ENCODE data around the gene SZT2. TPM values are rescaled to one million over a fixed set of nuclear protein-coding genes. Genes with fewer than 3 reads are reported as not detected.

SZT2 gene
- total RNA-seq, 1 experiment from 2014 or later = 65.3 TPM

DNA sequence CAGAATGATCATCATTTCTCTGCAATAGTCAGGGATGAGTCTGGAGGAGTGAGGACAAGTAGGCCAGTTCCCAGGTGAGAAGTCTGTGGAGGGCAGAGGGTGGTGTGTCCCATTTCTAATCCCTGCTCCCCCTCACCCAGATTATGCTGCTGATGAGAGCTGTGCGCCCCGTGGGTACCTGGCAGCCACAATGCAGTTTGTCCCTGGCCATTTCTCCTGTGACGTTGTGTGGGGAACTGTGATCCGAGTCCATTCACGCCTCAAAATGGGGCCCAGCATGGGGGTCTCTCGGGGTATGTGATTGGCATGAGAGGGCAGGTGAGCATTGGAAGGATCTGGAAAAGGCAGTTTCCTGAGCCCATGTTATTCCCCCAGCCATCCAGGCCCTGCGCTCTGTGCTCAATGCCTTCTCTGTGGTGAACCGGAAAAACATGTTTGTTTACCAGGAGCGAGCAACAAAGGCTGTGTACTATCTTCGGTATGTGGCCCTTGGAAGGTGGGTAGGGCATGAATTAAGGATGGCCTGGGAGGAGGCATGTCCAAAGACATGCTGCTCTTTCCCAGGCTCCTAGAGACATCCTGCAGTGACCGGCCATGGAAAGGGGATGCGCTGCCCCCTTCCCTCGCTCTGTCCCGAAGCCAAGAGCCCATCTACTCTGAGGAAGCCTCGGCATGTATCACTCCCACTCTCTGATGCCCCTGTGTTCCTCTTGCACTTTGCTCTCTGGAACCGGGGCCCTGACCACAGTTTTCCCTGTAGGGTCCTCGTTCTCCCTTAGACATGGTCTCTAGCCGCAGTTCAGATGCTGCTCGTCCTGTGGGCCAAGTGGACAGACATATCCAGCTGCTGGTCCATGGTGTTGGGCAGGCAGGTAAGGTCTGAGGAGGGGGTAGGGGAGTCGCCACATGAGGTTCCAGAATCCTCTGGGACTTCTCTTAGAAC is 47.6 kb downstream of the SZT2 start:
- H3K4me3 Mint-ChIP-seq (ENCODE audit: unreplicated experiment) = no peak overlapping the region
- no peak overlapping the region for H3K27ac Mint-ChIP-seq (ENCODE audit: low read depth, unreplicated experiment)
- CTCF ChIA-PET = interaction anchor here (0.7 to 1.5 kb wide), 2 partner anchors 10 to 611 kb away, joined by 3 to 7 read pairs; no protein-coding TSS in a partner anchor
- H3K4me1 Mint-ChIP-seq (ENCODE audit: insufficient read depth, unreplicated experiment) = no peaks in the 10 kb centered on the region
- DNase-seq (ENCODE audit: unreplicated experiment) = no peak
- peaks cover 63% of the 10 kb centered on the region for H3K36me3 Mint-ChIP-seq (ENCODE audit: insufficient read depth, unreplicated experiment)
- POLR2A ChIA-PET = interaction anchor here (0.5 kb wide), 1 partner anchor 554 kb away, joined by 3 read pairs; no protein-coding TSS in a partner anchor
- intact Hi-C loops (cut with micrococcal nuclease) = no loop called here
- no TSS peak for BruUV-seq (replicated peaks)
- H3K9me3 Mint-ChIP-seq (ENCODE audit: unreplicated experiment) = no peaks in the 10 kb centered on the region
- TF ChIP-seq, protein P1, sequence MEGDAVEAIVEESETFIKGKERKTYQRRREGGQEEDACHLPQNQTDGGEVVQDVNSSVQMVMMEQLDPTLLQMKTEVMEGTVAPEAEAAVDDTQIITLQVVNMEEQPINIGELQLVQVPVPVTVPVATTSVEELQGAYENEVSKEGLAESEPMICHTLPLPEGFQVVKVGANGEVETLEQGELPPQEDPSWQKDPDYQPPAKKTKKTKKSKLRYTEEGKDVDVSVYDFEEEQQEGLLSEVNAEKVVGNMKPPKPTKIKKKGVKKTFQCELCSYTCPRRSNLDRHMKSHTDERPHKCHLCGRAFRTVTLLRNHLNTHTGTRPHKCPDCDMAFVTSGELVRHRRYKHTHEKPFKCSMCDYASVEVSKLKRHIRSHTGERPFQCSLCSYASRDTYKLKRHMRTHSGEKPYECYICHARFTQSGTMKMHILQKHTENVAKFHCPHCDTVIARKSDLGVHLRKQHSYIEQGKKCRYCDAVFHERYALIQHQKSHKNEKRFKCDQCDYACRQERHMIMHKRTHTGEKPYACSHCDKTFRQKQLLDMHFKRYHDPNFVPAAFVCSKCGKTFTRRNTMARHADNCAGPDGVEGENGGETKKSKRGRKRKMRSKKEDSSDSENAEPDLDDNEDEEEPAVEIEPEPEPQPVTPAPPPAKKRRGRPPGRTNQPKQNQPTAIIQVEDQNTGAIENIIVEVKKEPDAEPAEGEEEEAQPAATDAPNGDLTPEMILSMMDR (IDR thresholded peaks at IDR 0.05; ENCODE audit: unreplicated experiment) = no peak
- H3K27me3 Mint-ChIP-seq (ENCODE audit: insufficient read depth, unreplicated experiment) = no peaks in the 10 kb centered on the region

- intact Hi-C loops (cut with micrococcal nuclease) = no loop called here
- Mint-ChIP-seq H3K9me3 (ENCODE audit: unreplicated experiment) (no peaks in the 10 kb centered on the region), H3K27me3 (ENCODE audit: insufficient read depth, unreplicated experiment) (no peaks in the 10 kb centered on the region), H3K27ac (ENCODE audit: low read depth, unreplicated experiment) (no peak overlapping the region), H3K4me1 (ENCODE audit: insufficient read depth, unreplicated experiment) (no peaks in the 10 kb centered on the region), H3K4me3 (ENCODE audit: unreplicated experiment) (no peak overlapping the region), H3K36me3 (ENCODE audit: insufficient read depth, unreplicated experiment) (peaks cover 62% of the 10 kb centered on the region)
- no TSS peak for BruUV-seq (replicated peaks)
- DNase-seq (ENCODE audit: unreplicated experiment) = no peak
- CTCF ChIA-PET = interaction anchor here (0.7 to 1.5 kb wide), 3 partner anchors 10 to 610 kb away, joined by 3 to 7 read pairs (median 3); no protein-coding TSS in a partner anchor
- POLR2A ChIA-PET = interaction anchor here (0.5 kb wide), 1 partner anchor 553 kb away, joined by 3 read pairs; no protein-coding TSS in a partner anchor
- TF ChIP-seq, protein P1 (IDR thresholded peaks at IDR 0.05; ENCODE audit: unreplicated experiment) = no peak
Observed at GRCh38 chr1:43438006-43438405, 48.3 kb downstream of the SZT2 start.

DNA sequence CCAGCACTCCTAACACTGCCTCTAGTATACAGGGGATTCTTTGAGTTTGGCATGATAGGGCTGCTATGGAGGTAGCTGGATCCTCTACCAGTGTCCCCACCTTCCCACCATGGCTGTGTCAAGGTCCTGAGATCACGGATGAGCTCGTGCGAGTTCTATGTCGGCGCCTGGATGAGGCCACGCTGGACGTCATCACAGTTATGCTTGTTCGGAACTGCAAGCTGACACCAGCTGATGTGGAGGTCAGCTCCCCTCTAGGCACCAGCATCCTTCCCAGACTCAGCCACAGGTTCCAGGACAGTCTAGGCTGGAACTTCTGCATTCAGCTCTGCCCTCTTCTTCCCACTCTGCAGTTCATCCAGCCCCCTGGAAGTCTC is 48.9 kb downstream of the SZT2 start:
- TF ChIP-seq, protein P1 (IDR thresholded peaks at IDR 0.05; ENCODE audit: unreplicated experiment) = no peak
- no TSS peak for BruUV-seq (replicated peaks)
- DNase-seq (ENCODE audit: unreplicated experiment) = no peak
- Mint-ChIP-seq H3K9me3 (ENCODE audit: unreplicated experiment) (no peaks in the 10 kb centered on the region), H3K4me1 (ENCODE audit: insufficient read depth, unreplicated experiment) (no peaks in the 10 kb centered on the region), H3K36me3 (ENCODE audit: insufficient read depth, unreplicated experiment) (peaks cover 56% of the 10 kb centered on the region), H3K4me3 (ENCODE audit: unreplicated experiment) (no peak overlapping the region), H3K27me3 (ENCODE audit: insufficient read depth, unreplicated experiment) (no peaks in the 10 kb centered on the region), H3K27ac (ENCODE audit: low read depth, unreplicated experiment) (no peak overlapping the region)
- POLR2A ChIA-PET = no interaction called here
- CTCF ChIA-PET = interaction anchor here (0.8 to 1.5 kb wide), 2 partner anchors 9 to 78 kb away, joined by 3 to 7 read pairs; no protein-coding TSS in a partner anchor
- intact Hi-C loops (cut with micrococcal nuclease) = no loop called here

DNA sequence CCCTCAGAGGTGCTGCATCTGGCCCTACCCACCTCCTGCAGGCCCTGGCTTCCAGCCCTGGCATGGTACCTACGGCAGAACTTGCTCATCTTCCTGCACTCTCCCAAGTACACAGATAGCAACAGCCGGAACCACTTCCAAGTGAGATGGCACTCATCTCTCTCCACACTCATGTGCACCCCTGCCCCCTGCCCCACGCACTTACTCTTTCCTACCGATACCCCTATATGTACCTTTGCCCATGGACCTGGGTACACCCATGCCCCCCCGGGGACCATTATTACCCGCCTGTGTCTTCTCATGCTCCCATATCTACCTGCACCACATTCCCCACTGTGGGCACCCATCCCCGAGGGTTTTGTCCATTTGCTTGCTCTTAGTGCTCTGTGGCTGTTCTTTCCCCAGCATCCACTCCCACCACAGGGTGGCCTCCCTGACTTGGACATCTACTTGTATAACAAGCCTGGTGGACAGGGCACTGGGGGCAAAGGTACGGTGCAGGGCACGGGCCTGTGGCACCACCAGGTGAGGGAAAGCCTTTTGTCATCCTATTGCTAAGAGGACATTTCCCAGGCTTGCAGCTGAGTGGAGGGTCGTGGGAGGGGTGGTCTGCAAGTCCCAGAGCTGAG is 49.4 kb downstream of the SZT2 start:
- Mint-ChIP-seq H3K4me3 (ENCODE audit: unreplicated experiment) (no peak overlapping the region), H3K4me1 (ENCODE audit: insufficient read depth, unreplicated experiment) (no peaks in the 10 kb centered on the region), H3K36me3 (ENCODE audit: insufficient read depth, unreplicated experiment) (peaks cover 54% of the 10 kb centered on the region), H3K9me3 (ENCODE audit: unreplicated experiment) (no peaks in the 10 kb centered on the region), H3K27ac (ENCODE audit: low read depth, unreplicated experiment) (no peak overlapping the region), H3K27me3 (ENCODE audit: insufficient read depth, unreplicated experiment) (no peaks in the 10 kb centered on the region)
- TF ChIP-seq, protein P1 (IDR thresholded peaks at IDR 0.05; ENCODE audit: unreplicated experiment) = no peak
- no TSS peak for BruUV-seq (replicated peaks)
- ChIA-PET POLR2A (no interaction called here), CTCF (interaction anchor here (0.6 to 1.5 kb wide), 2 partner anchors 9 to 96 kb away, joined by 3 to 7 read pairs; no protein-coding TSS in a partner anchor)
- intact Hi-C loops (cut with micrococcal nuclease) = no loop called here
- DNase-seq (ENCODE audit: unreplicated experiment) = no peak

Measured in MCF 10A (cell line).